Measurements from ENCODE around the gene MRPS22.

The MRPS22 gene

DNA sequence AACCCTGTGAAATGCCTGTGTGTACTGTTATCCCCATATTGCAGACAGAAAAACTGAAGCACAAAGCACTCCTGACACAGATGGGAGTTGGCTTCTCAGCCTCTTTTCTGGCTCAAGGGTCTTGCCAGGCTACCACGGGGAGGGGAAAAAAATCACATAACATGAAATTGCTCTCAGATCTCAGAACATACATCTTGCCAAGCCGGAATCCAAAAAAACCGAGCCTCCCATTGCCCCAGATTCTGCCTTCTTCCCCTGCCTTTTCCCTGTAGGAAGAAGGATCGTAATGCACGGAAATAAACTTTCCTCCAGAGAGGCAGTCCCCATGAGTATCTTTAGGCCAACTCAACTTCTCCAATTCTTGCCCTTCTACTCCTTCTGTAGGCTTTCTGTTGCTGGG, 16.6 kb upstream of the MRPS22 start:
- H3K4me1 ChIP-seq (ENCODE audit: control insufficient read depth, low read length): peaks cover 6% of the 10 kb centered on the region; the same call in 1 of the 2 replicates
- no peaks in the 10 kb centered on the region for H4K20me1 ChIP-seq (ENCODE audit: control insufficient read depth, insufficient read depth, low read depth, low read length)
- no peaks in the 10 kb centered on the region for H3K79me2 ChIP-seq (ENCODE audit: control insufficient read depth, low read length)
- no peaks in the 10 kb centered on the region for H3K9me3 ChIP-seq (ENCODE audit: control insufficient read depth, insufficient read depth, low read length)
- H3K4me2 ChIP-seq (ENCODE audit: low read length): no peak overlapping the region
- no peaks in the 10 kb centered on the region for H3F3A ChIP-seq (ENCODE audit: control insufficient read depth, insufficient read depth)
- H3K27me3 ChIP-seq (ENCODE audit: control insufficient read depth, low read length): peaks cover 8% of the 10 kb centered on the region; the same call in 1 of the 2 replicates
- H3K4me3 ChIP-seq (ENCODE audit: low read length): no peak overlapping the region
- no peaks in the 10 kb centered on the region for H3K36me3 ChIP-seq (ENCODE audit: control insufficient read depth, low read length)
- no peak for TF ChIP-seq EZH2phosphoT487 (IDR thresholded peaks at IDR 0.05; ENCODE audit: borderline replicate concordance, low read length)
- TF ChIP-seq, protein P1, sequence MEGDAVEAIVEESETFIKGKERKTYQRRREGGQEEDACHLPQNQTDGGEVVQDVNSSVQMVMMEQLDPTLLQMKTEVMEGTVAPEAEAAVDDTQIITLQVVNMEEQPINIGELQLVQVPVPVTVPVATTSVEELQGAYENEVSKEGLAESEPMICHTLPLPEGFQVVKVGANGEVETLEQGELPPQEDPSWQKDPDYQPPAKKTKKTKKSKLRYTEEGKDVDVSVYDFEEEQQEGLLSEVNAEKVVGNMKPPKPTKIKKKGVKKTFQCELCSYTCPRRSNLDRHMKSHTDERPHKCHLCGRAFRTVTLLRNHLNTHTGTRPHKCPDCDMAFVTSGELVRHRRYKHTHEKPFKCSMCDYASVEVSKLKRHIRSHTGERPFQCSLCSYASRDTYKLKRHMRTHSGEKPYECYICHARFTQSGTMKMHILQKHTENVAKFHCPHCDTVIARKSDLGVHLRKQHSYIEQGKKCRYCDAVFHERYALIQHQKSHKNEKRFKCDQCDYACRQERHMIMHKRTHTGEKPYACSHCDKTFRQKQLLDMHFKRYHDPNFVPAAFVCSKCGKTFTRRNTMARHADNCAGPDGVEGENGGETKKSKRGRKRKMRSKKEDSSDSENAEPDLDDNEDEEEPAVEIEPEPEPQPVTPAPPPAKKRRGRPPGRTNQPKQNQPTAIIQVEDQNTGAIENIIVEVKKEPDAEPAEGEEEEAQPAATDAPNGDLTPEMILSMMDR (IDR thresholded peaks at IDR 0.05; ENCODE audit: low read depth, low read length, poor library complexity, severe bottlenecking): no peak
- H3K27ac ChIP-seq (ENCODE audit: low read depth, low read length): no peak overlapping the region
- no peaks in the 10 kb centered on the region for H3K9me2 ChIP-seq (replicated peaks; ENCODE audit: control insufficient read depth, low read length)

DNA sequence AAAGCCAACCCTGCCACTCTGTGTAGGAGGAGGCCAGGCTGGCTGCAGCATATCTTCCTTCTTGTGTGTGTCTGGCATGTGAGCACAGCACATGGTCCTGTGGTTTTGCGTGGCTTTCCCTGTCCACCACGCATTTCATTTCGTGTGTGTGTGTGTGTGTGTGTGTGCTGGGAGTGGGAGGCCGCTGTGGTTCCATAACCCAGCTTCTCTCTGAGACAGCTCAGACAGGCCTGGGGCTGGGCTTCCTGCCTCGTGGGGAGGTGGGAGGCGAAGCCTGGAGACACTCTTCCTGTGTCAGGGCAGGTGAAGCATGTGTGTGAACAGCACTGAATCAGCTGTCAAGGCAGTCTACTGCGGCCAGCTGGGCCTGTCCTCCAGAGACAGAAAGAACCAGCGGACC, 16.0 kb upstream of the MRPS22 start:
- peaks cover 6% of the 10 kb centered on the region; the same call in 1 of the 2 replicates for H3K4me1 ChIP-seq (ENCODE audit: control insufficient read depth, low read length)
- no peak overlapping the region for H3K27ac ChIP-seq (ENCODE audit: low read depth, low read length)
- H3K4me3 ChIP-seq (ENCODE audit: low read length): no peak overlapping the region
- H3F3A ChIP-seq (ENCODE audit: control insufficient read depth, insufficient read depth): no peaks in the 10 kb centered on the region
- H3K4me2 ChIP-seq (ENCODE audit: low read length): no peak overlapping the region
- H3K36me3 ChIP-seq (ENCODE audit: control insufficient read depth, low read length): no peaks in the 10 kb centered on the region
- no peaks in the 10 kb centered on the region for H4K20me1 ChIP-seq (ENCODE audit: control insufficient read depth, insufficient read depth, low read depth, low read length)
- H3K79me2 ChIP-seq (ENCODE audit: control insufficient read depth, low read length): no peaks in the 10 kb centered on the region
- H3K9me2 ChIP-seq (replicated peaks; ENCODE audit: control insufficient read depth, low read length): no peaks in the 10 kb centered on the region
- no peaks in the 10 kb centered on the region for H3K9me3 ChIP-seq (ENCODE audit: control insufficient read depth, insufficient read depth, low read length)
- peaks cover 10% of the 10 kb centered on the region; the same call in 1 of the 2 replicates for H3K27me3 ChIP-seq (ENCODE audit: control insufficient read depth, low read length)
- TF ChIP-seq EZH2phosphoT487 (IDR thresholded peaks at IDR 0.05; ENCODE audit: borderline replicate concordance, low read length): no peak
- TF ChIP-seq, protein P1 (IDR thresholded peaks at IDR 0.05; ENCODE audit: low read depth, low read length, poor library complexity, severe bottlenecking): no peak

DNA sequence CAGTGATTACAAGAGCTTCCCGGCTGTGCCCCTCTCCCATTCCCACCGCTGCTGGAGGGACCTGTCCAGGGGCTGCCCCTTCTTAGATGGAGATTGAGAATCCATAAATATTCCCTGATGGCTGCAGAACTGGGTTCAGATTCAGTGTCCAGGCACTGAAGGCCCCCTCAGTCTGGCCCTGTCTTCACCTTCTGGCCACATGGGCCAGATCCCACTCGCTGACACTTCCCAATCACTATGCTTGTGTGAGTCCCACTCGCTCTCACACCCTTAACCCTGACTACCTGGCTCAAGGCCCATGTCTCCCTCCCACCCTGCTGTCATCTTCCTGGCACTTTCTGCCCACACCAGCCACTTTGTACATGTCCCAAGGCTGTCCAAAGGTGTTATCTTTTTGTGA, 15.5 kb upstream of the MRPS22 start:
- no peaks in the 10 kb centered on the region for H3K36me3 ChIP-seq (ENCODE audit: control insufficient read depth, low read length)
- no peaks in the 10 kb centered on the region for H3F3A ChIP-seq (ENCODE audit: control insufficient read depth, insufficient read depth)
- H3K9me3 ChIP-seq (ENCODE audit: control insufficient read depth, insufficient read depth, low read length): no peaks in the 10 kb centered on the region
- no peaks in the 10 kb centered on the region for H3K9me2 ChIP-seq (replicated peaks; ENCODE audit: control insufficient read depth, low read length)
- peaks cover 6% of the 10 kb centered on the region; the same call in 1 of the 2 replicates for H3K4me1 ChIP-seq (ENCODE audit: control insufficient read depth, low read length)
- H3K27me3 ChIP-seq (ENCODE audit: control insufficient read depth, low read length): peaks cover 10% of the 10 kb centered on the region; the same call in 1 of the 2 replicates
- TF ChIP-seq EZH2phosphoT487 (IDR thresholded peaks at IDR 0.05; ENCODE audit: borderline replicate concordance, low read length): no peak
- TF ChIP-seq, protein P1 (IDR thresholded peaks at IDR 0.05; ENCODE audit: low read depth, low read length, poor library complexity, severe bottlenecking): no peak
- H3K79me2 ChIP-seq (ENCODE audit: control insufficient read depth, low read length): no peaks in the 10 kb centered on the region
- H3K4me2 ChIP-seq (ENCODE audit: low read length): no peak overlapping the region
- H3K27ac ChIP-seq (ENCODE audit: low read depth, low read length): no peak overlapping the region
- H3K4me3 ChIP-seq (ENCODE audit: low read length): no peak overlapping the region
- no peaks in the 10 kb centered on the region for H4K20me1 ChIP-seq (ENCODE audit: control insufficient read depth, insufficient read depth, low read depth, low read length)
